ENCODE measurements around the gene CKAP4. TPM values are rescaled to one million over a fixed set of nuclear protein-coding genes. Genes with fewer than 3 reads are reported as not detected.

The CKAP4 gene
- total and polyA plus RNA-seq, 10 of the 15 experiments (the other 5 are each of a cell fraction or from before 2014, with no cell fraction given): 0.39 to 23.6 (median 11.1) TPM

- TF ChIP-seq ELK1 (IDR thresholded peaks at IDR 0.05; ENCODE audit: low read depth, low read length) (no peak), REST (IDR thresholded peaks at IDR 0.05; ENCODE audit: low read depth, low read length) (no peak), POLR2A (IDR thresholded peaks at IDR 0.05; ENCODE audit: low read depth, low read length) (no peak), ASH2L (IDR thresholded peaks at IDR 0.05; ENCODE audit: borderline replicate concordance, low read depth) (no peak), BCL3 (IDR thresholded peaks at IDR 0.05; ENCODE audit: borderline replicate concordance, insufficient read depth, low read depth, low read length, poor library complexity, severe bottlenecking) (no peak), E4F1 (IDR thresholded peaks at IDR 0.05; ENCODE audit: borderline replicate concordance, partially characterized antibody) (no peak)
These were observed 26.2 kb upstream of the CKAP4 start (continued) for GRCh38 chr12:106274012-106274411.
